Neural progenitor cell (in vitro differentiated cells): ENCODE data around the gene NLRP7. TPM values are rescaled to one million over a fixed set of nuclear protein-coding genes. Genes with fewer than 3 reads are reported as not detected.

Experiments used
- DNase-seq: peaks from one replicate; pipeline ENCODE4 v3.0.0-alpha.2; 2016; ENCODE audit warnings: low spot score
- H2AFZ ChIP-seq: fragments of 200-600 bp; sonication (generic); replicated peaks from 2 replicates; pipeline ENCODE4 v1.6.1; 2016; ENCODE audit warnings: antibody characterized with exemption
- H3F3A ChIP-seq: fragments of 200-600 bp; sonication (generic); 2 replicates; pipeline ENCODE4 v1.6.1; 2016; ENCODE audit warnings: antibody characterized with exemption, low read depth
- H3K27ac ChIP-seq: fragments of 200-600 bp; sonication (generic); 2 replicates; pipeline ENCODE4 v1.5.1; 2016; ENCODE audit warnings: mild to moderate bottlenecking
- H3K27me3 ChIP-seq: fragments of 200-600 bp; sonication (generic); 2 replicates; pipeline ENCODE4 v1.6.1; 2016; ENCODE audit warnings: mild to moderate bottlenecking, moderate library complexity
- H3K36me3 ChIP-seq: fragments of 200-600 bp; sonication (generic); 2 replicates; pipeline ENCODE4 v1.5.1; 2016
- H3K4me1 ChIP-seq: fragments of 200-600 bp; sonication (generic); 2 replicates; pipeline ENCODE4 v1.6.1; 2016; ENCODE audit warnings: mixed run types
- H3K4me2 ChIP-seq: fragments of 200-600 bp; sonication (generic); 2 replicates; pipeline ENCODE4 v1.6.1; 2016
- H3K4me3 ChIP-seq: fragments of 200-600 bp; sonication (generic); 2 replicates; pipeline ENCODE4 v1.5.1; 2016
- H3K79me2 ChIP-seq: fragments of 200-600 bp; sonication (generic); 2 replicates; pipeline ENCODE4 v1.6.1; 2016; ENCODE audit warnings: low read depth
- H3K9ac ChIP-seq: fragments of 200-600 bp; sonication (generic); 2 replicates; pipeline ENCODE4 v1.6.1; 2016
- H3K9me3 ChIP-seq: fragments of 200-600 bp; sonication (generic); 2 replicates; pipeline ENCODE4 v1.5.1; 2016; ENCODE audit warnings: low read depth
- H4K20me1 ChIP-seq: fragments of 200-600 bp; sonication (generic); 2 replicates; pipeline ENCODE4 v1.6.1; 2016; ENCODE audit warnings: low read depth
- H3K27ac Mint-ChIP-seq: 3 replicates; pipeline ENCODE4 v1.8.0; 2021; ENCODE audit warnings: mixed read lengths
- H3K27me3 Mint-ChIP-seq: 2 replicates; pipeline ENCODE4 v1.8.0; 2022; ENCODE audit warnings: low read depth, mild to moderate bottlenecking, inconsistent platforms, moderate library complexity, mixed read lengths; ENCODE audit not compliant: insufficient read depth
- H3K36me3 Mint-ChIP-seq: 3 replicates; pipeline ENCODE4 v1.8.0; 2021; ENCODE audit warnings: mixed read lengths
- H3K4me1 Mint-ChIP-seq: 3 replicates; pipeline ENCODE4 v1.8.0; 2021; ENCODE audit warnings: mixed read lengths
- H3K4me3 Mint-ChIP-seq: 3 replicates; pipeline ENCODE4 v1.8.0; 2021; ENCODE audit warnings: mild to moderate bottlenecking, moderate library complexity, mixed read lengths
- H3K9me3 Mint-ChIP-seq: 3 replicates; pipeline ENCODE4 v1.8.0; 2020; ENCODE audit warnings: mixed read lengths
- EZH2 ChIP-seq: fragments of 200-600 bp; sonication (generic); IDR thresholded peaks from 2 replicates; pipeline ENCODE4 v1.6.1; 2017; ENCODE audit warnings: antibody characterized with exemption, mild to moderate bottlenecking, moderate library complexity
- EZH2phosphoT487 ChIP-seq: fragments of 200-600 bp; sonication (generic); IDR thresholded peaks from 2 replicates; pipeline ENCODE4 v1.6.1; 2017; ENCODE audit warnings: antibody characterized with exemption
- total RNA-seq: library from RNA; depleted of rRNA; stranded (reverse); fragments of >200 nt; gene quantifications from 2 replicates; pipeline ENCODE4 v1.2.3, GENCODE V29; 2015; ENCODE audit warnings: low replicate concordance
- TF ChIP-seq, protein P1 (sequence below): fragments of 200-600 bp; sonication (generic); IDR thresholded peaks from 2 replicates; pipeline ENCODE4 v1.5.1; 2017; ENCODE audit warnings: antibody characterized with exemption, mild to moderate bottlenecking

The NLRP7 gene
- total RNA-seq, 1 donor from 2014 or later: not detected

- no peaks in the 10 kb centered on the region for H3K9me3 ChIP-seq
- DNase-seq: no peak
- no peak for TF ChIP-seq EZH2
- TF ChIP-seq, protein P1, sequence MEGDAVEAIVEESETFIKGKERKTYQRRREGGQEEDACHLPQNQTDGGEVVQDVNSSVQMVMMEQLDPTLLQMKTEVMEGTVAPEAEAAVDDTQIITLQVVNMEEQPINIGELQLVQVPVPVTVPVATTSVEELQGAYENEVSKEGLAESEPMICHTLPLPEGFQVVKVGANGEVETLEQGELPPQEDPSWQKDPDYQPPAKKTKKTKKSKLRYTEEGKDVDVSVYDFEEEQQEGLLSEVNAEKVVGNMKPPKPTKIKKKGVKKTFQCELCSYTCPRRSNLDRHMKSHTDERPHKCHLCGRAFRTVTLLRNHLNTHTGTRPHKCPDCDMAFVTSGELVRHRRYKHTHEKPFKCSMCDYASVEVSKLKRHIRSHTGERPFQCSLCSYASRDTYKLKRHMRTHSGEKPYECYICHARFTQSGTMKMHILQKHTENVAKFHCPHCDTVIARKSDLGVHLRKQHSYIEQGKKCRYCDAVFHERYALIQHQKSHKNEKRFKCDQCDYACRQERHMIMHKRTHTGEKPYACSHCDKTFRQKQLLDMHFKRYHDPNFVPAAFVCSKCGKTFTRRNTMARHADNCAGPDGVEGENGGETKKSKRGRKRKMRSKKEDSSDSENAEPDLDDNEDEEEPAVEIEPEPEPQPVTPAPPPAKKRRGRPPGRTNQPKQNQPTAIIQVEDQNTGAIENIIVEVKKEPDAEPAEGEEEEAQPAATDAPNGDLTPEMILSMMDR: peak; percentile 12
- no peak overlapping the region for H3K4me3 ChIP-seq
- no peak overlapping the region for H3K27ac ChIP-seq
- H3K27me3 ChIP-seq: peaks cover 16% of the 10 kb centered on the region
- H3K4me2 ChIP-seq: no peak overlapping the region
- Mint-ChIP-seq H3K9me3 (peaks cover 10% of the 10 kb centered on the region), H3K27me3 (peaks cover 17% of the 10 kb centered on the region), H3K36me3 (no peaks in the 10 kb centered on the region), H3K4me1 (no peaks in the 10 kb centered on the region), H3K4me3 (no peak overlapping the region), H3K27ac (no peak overlapping the region)
- no peaks in the 10 kb centered on the region for H4K20me1 ChIP-seq
- no peak overlapping the region for H2AFZ ChIP-seq
- H3K4me1 ChIP-seq: no peaks in the 10 kb centered on the region
- H3K36me3 ChIP-seq: no peaks in the 10 kb centered on the region
- no peak overlapping the region for H3K9ac ChIP-seq
- no peaks in the 10 kb centered on the region for H3F3A ChIP-seq
- no peaks in the 10 kb centered on the region for H3K79me2 ChIP-seq
Observed at GRCh38 chr19:54882758-54883157, 64.6 kb downstream of the NLRP7 start.

DNA sequence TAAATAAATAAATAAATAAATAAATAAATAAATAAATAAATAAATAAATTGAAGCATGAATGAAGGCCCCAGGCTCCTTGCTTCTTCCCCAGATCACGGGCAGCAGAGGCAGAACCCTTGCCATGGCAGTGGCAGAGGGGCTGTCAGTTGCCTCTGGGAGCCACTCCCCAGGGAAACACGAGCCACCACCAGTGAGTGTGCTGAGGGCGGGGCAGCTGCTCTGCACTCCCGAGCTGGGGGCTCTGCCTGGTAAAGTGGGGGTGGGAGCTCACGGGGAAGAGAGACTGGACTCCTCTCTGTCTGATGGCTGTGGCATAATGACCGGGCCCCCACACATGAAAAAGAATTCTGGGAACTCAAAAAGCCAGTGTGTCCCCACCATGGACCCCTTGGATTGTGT is 65.4 kb downstream of the NLRP7 start:
- no peaks in the 10 kb centered on the region for H3K4me1 ChIP-seq
- H3F3A ChIP-seq: no peaks in the 10 kb centered on the region
- H3K27me3 Mint-ChIP-seq: peaks cover 17% of the 10 kb centered on the region
- TF ChIP-seq, protein P1: no peak
- no peak for TF ChIP-seq EZH2phosphoT487
- TF ChIP-seq EZH2: no peak
- no peak overlapping the region for H3K27ac Mint-ChIP-seq
- DNase-seq: no peak
- peaks cover 10% of the 10 kb centered on the region for H3K9me3 Mint-ChIP-seq
- no peaks in the 10 kb centered on the region for H3K9me3 ChIP-seq
- H3K36me3 ChIP-seq: no peaks in the 10 kb centered on the region
- H3K9ac ChIP-seq: no peak overlapping the region
- no peak overlapping the region for H3K4me3 ChIP-seq
- no peaks in the 10 kb centered on the region for H4K20me1 ChIP-seq
- H3K79me2 ChIP-seq: no peaks in the 10 kb centered on the region
- no peak overlapping the region for H3K4me2 ChIP-seq
- peaks cover 16% of the 10 kb centered on the region for H3K27me3 ChIP-seq
- H2AFZ ChIP-seq: no peak overlapping the region
- H3K4me3 Mint-ChIP-seq: no peak overlapping the region
- no peaks in the 10 kb centered on the region for H3K36me3 Mint-ChIP-seq
- no peaks in the 10 kb centered on the region for H3K4me1 Mint-ChIP-seq
- H3K27ac ChIP-seq: no peak overlapping the region

DNA sequence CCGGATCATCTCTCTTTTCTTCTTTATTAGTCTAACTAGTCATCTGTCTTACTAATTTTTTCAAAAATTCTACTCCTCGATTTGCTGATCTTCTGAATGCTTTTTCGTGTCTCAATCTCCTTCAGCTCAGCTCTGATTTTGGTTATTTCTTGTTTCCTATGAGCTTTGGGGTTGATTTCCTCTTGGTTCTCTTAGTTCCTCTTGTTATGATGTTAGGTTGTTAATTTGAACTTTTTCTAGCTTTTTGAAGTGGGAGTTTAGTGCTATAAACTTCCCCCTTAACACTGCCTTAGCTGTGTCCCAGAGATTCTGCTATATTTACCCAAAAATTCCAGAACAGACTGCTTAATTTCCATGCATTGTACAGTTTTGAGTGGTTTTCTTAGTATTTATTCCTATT is 69.9 kb downstream of the NLRP7 start:
- H4K20me1 ChIP-seq: no peaks in the 10 kb centered on the region
- TF ChIP-seq, protein P1: no peak
- TF ChIP-seq EZH2phosphoT487: no peak
- no peak for TF ChIP-seq EZH2
- no peaks in the 10 kb centered on the region for H3K79me2 ChIP-seq
- H3K27ac ChIP-seq: no peak overlapping the region
- H3K9ac ChIP-seq: no peak overlapping the region
- H3K9me3 Mint-ChIP-seq: peaks cover 2% of the 10 kb centered on the region
- H2AFZ ChIP-seq: no peak overlapping the region
- no peak overlapping the region for H3K4me3 Mint-ChIP-seq
- H3K4me1 Mint-ChIP-seq: no peaks in the 10 kb centered on the region
- no peak overlapping the region for H3K4me2 ChIP-seq
- H3K9me3 ChIP-seq: no peaks in the 10 kb centered on the region
- no peaks in the 10 kb centered on the region for H3F3A ChIP-seq
- no peak overlapping the region for H3K27ac Mint-ChIP-seq
- no peak overlapping the region for H3K4me3 ChIP-seq
- no peak for DNase-seq
- no peaks in the 10 kb centered on the region for H3K36me3 ChIP-seq
- H3K4me1 ChIP-seq: no peaks in the 10 kb centered on the region
- H3K27me3 ChIP-seq: peaks cover 16% of the 10 kb centered on the region
- peaks cover 18% of the 10 kb centered on the region for H3K27me3 Mint-ChIP-seq
- H3K36me3 Mint-ChIP-seq: no peaks in the 10 kb centered on the region

DNA sequence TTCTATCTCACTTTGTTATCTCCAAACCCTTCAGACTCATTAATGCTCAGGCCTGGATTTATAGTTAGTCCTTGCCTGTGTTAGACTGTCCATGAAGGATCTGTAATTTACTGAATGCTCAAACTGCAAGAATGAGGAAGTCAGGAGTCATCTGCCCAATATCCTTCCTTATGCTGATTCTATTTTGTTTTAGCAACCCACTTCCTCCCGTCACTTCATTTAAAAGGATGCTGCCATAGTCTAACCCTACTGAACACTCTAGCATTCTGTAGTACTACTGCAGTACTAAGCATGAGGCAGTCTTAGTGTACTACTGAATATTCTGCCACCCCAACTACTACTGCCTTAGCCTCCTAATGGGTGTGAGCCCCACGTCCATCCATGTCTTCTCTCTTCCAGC is 71.8 kb downstream of the NLRP7 start:
- peaks cover 6% of the 10 kb centered on the region for H3K9me3 Mint-ChIP-seq
- no peak overlapping the region for H3K9ac ChIP-seq
- H3K4me1 ChIP-seq: no peaks in the 10 kb centered on the region
- H3K27ac Mint-ChIP-seq: no peak overlapping the region
- H3K36me3 ChIP-seq: no peaks in the 10 kb centered on the region
- no peaks in the 10 kb centered on the region for H3K36me3 Mint-ChIP-seq
- H3F3A ChIP-seq: no peaks in the 10 kb centered on the region
- H3K4me3 Mint-ChIP-seq: no peak overlapping the region
- no peaks in the 10 kb centered on the region for H3K79me2 ChIP-seq
- H4K20me1 ChIP-seq: no peaks in the 10 kb centered on the region
- no peaks in the 10 kb centered on the region for H3K9me3 ChIP-seq
- no peak overlapping the region for H3K4me3 ChIP-seq
- no peak for DNase-seq
- H3K4me1 Mint-ChIP-seq: no peaks in the 10 kb centered on the region
- no peak overlapping the region for H2AFZ ChIP-seq
- H3K4me2 ChIP-seq: no peak overlapping the region
- H3K27ac ChIP-seq: no peak overlapping the region
- peaks cover 9% of the 10 kb centered on the region for H3K27me3 ChIP-seq
- peaks cover 12% of the 10 kb centered on the region for H3K27me3 Mint-ChIP-seq
- TF ChIP-seq EZH2phosphoT487: no peak
- TF ChIP-seq, protein P1: no peak
